Trophoblast cell (in vitro differentiated cells and primary cell): ENCODE results near the gene LCN9.

ENCODE experiments used
- DNase-seq, 2 donors: peaks; one replicate each; pipeline ENCODE4 v3.0.0-alpha.2; 2016
- H2AFZ ChIP-seq: 2 replicates; pipeline ENCODE4 v1.6.1; 2013; ENCODE audit warnings: low read length, moderate library complexity, mild to moderate bottlenecking; ENCODE audit not compliant: insufficient read depth, poor library complexity
- H2AK5ac ChIP-seq: 2 replicates; pipeline ENCODE4 v1.6.1; 2013; ENCODE audit warnings: mild to moderate bottlenecking, low read length
- H2BK120ac ChIP-seq: 2 replicates; pipeline ENCODE4 v1.6.1; 2013; ENCODE audit warnings: low read length, mild to moderate bottlenecking, moderate library complexity; ENCODE audit not compliant: insufficient read depth, poor library complexity
- H2BK12ac ChIP-seq: 2 replicates; pipeline ENCODE4 v1.6.1; 2013; ENCODE audit warnings: mild to moderate bottlenecking, low read length, moderate library complexity
- H2BK5ac ChIP-seq: 2 replicates; pipeline ENCODE4 v1.6.1; 2013; ENCODE audit warnings: low read length, low read depth, moderate library complexity, mild to moderate bottlenecking; ENCODE audit not compliant: poor library complexity
- H3K14ac ChIP-seq: 2 replicates; pipeline ENCODE4 v1.6.1; 2013; ENCODE audit warnings: mild to moderate bottlenecking, low read length
- H3K18ac ChIP-seq: 2 replicates; pipeline ENCODE4 v1.6.1; 2013; ENCODE audit warnings: mild to moderate bottlenecking, low read length
- H3K23ac ChIP-seq: 2 replicates; pipeline ENCODE4 v1.6.1; 2013; ENCODE audit warnings: low read length
- H3K27ac ChIP-seq: 2 replicates; pipeline ENCODE4 v1.5.1; 2013; ENCODE audit warnings: low read depth, mild to moderate bottlenecking, inconsistent platforms, low read length, moderate library complexity
- H3K27me3 ChIP-seq: 2 replicates; pipeline ENCODE4 v1.6.1; 2013; ENCODE audit warnings: inconsistent platforms, mild to moderate bottlenecking, low read length, moderate library complexity; ENCODE audit not compliant: insufficient read depth
- H3K36me3 ChIP-seq, 2 experiments: 1 replicate in 1 of 2; 2 replicates in 1 of 2; pipeline ENCODE4 v1.6.1; 2013; ENCODE audit warnings: low read length in 2 of 2, mild to moderate bottlenecking in 2 of 2, moderate library complexity in 1 of 2; ENCODE audit not compliant: insufficient read depth in 2 of 2, control insufficient read depth in 1 of 2
- H3K4ac ChIP-seq: 2 replicates; pipeline ENCODE4 v1.6.1; 2013; ENCODE audit warnings: low read depth, mild to moderate bottlenecking, low read length, moderate library complexity
- H3K4me1 ChIP-seq, 2 experiments: 1 replicate in 1 of 2; 2 replicates in 1 of 2; pipeline ENCODE4 v1.6.1; 2013; ENCODE audit warnings: low read length in 2 of 2, mild to moderate bottlenecking in 2 of 2, moderate library complexity in 1 of 2; ENCODE audit not compliant: insufficient read depth in 2 of 2, control insufficient read depth in 1 of 2
- H3K4me2 ChIP-seq: 2 replicates; pipeline ENCODE4 v1.6.1; 2013; ENCODE audit warnings: inconsistent platforms, mild to moderate bottlenecking, low read length, moderate library complexity
- H3K4me3 ChIP-seq: 2 replicates; pipeline ENCODE4 v1.5.1; 2013; ENCODE audit warnings: mild to moderate bottlenecking, low read depth, low read length, inconsistent platforms
- H3K79me1 ChIP-seq: one replicate; pipeline ENCODE4 v1.6.1; 2013; ENCODE audit warnings: low read length
- H3K79me2 ChIP-seq: 2 replicates; pipeline ENCODE4 v1.6.1; 2013; ENCODE audit warnings: low read length, mild to moderate bottlenecking; ENCODE audit not compliant: control insufficient read depth, insufficient read depth, poor library complexity
- H3K9ac ChIP-seq: 2 replicates; pipeline ENCODE4 v1.6.1; 2013; ENCODE audit warnings: mild to moderate bottlenecking, low read length
- H3K9me3 ChIP-seq: 2 replicates; pipeline ENCODE4 v1.6.1; 2013; ENCODE audit warnings: low read depth, mild to moderate bottlenecking, control low read depth, inconsistent platforms, low read length; ENCODE audit not compliant: insufficient read depth
- H4K12ac ChIP-seq: 2 replicates; pipeline ENCODE4 v1.6.1; 2013; ENCODE audit warnings: low read depth, mild to moderate bottlenecking, low read length, moderate library complexity
- H4K8ac ChIP-seq: 2 replicates; pipeline ENCODE4 v1.6.1; 2013; ENCODE audit warnings: low read depth, mild to moderate bottlenecking, low read length, moderate library complexity
- H4K91ac ChIP-seq: one replicate; pipeline ENCODE4 v1.6.1; 2013; ENCODE audit warnings: low read depth, mild to moderate bottlenecking, low read length, moderate library complexity
- WGBS: extraction: QIAGEN DNeasy Blood & Tissue Kit; methylation state at CpG from one replicate; pipeline ENCODE4 v1.1.7; 2013; ENCODE audit warnings: missing lambda C conversion rate; ENCODE audit not compliant: insufficient read length, insufficient coverage; ENCODE audit errors: extremely low coverage; 5-methylcytosine and 5-hydroxymethylcytosine counted together

LCN9 gene

DNA sequence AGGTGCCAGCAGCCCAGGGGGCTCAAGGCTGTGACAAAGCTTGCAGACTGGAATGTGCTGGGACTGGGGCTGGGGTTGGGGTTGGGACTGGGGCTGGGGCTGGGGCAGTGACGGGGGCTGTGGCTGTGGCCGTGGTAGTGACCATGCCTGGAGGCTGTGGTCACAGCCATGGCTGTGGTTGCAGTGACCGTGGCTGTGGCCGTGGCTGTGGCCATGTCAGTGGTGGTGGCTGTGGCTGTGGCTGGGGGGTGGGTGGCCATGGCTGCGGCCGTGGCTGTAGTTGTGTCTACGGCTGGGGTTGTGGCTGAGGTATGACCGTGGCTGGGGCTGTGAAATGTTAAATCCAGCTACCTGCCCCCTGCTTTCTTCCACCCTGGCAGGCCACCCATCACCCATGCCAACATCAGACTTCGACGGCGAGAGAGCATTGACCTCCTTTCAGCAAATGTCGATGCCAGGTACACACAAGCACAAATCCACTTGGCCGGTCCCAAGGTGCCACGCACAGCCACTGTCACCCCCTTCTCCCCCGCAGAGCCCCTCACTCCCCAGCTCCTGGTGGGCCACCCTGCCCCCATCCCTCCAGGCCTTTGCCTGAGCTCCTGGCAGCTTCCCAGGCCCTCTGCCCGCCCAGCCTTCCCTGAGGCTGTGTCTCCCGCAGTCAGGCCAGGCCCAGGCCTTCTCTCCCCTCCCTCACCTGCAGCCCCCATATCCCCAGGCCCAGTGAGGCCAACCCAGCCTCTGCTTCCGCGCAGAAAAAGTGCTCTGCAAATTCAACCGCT is 15.3 kb downstream of the LCN9 start:
- Histone ChIP-seq H2BK5ac (no peak overlapping the region), H3K79me2 (no peaks in the 10 kb centered on the region), H4K8ac (no peak overlapping the region), H2BK120ac (no peak overlapping the region), H3K4me1 (no peaks in the 10 kb centered on the region), H3K4me2 (no peak overlapping the region), H3K9me3 (peaks cover 2% of the 10 kb centered on the region), H3K27ac (no peak overlapping the region), H3K18ac (no peak overlapping the region), H3K79me1 (no peaks in the 10 kb centered on the region), H3K23ac (no peak overlapping the region), H4K91ac (no peak overlapping the region), H3K9ac (no peak overlapping the region), H3K36me3 (no peaks in the 10 kb centered on the region), H2AFZ (no peak overlapping the region), H3K4me3 (no peak overlapping the region), H4K12ac (no peak overlapping the region), H3K14ac (no peak overlapping the region), H2AK5ac (no peak overlapping the region), H2BK12ac (no peak overlapping the region), H3K4ac (no peak overlapping the region), H3K27me3 (no peaks in the 10 kb centered on the region)
- DNase-seq, result no peak
- WGBS, result no CpG with 5 or more reads among the region's 20 CpGs

DNA sequence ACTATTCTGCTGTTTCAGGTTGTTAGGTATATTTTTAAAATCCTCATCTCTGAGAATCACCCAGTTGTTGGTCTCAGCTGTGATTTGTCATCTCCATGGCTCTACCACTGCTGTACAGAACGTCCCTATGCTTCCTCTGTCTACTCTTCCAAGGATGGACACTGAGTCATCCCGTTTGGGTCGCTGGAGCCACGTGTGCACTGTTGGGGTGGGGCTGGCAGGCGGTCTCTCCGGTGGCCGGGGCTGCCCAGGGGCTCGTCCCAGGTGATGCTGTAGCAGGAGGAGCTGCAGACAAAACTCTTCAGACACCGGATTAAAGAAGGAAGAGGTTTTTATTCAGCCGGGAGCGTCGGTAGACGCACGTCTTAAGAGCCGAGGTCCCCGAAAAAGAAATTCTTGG is 16.9 kb downstream of the LCN9 start:
- H2BK5ac ChIP-seq, result no peak overlapping the region
- H4K8ac ChIP-seq, result no peak overlapping the region
- H4K91ac ChIP-seq, result no peak overlapping the region
- H3K36me3 ChIP-seq, result no peaks in the 10 kb centered on the region
- peaks cover 2% of the 10 kb centered on the region for H3K9me3 ChIP-seq
- H3K27me3 ChIP-seq, result no peaks in the 10 kb centered on the region
- H3K4ac ChIP-seq, result no peak overlapping the region
- no peak overlapping the region for H3K9ac ChIP-seq
- H3K4me2 ChIP-seq, result no peak overlapping the region
- DNase-seq, result no peak
- H2AK5ac ChIP-seq, result no peak overlapping the region
- no peaks in the 10 kb centered on the region for H3K4me1 ChIP-seq
- H2BK12ac ChIP-seq, result no peak overlapping the region
- no peaks in the 10 kb centered on the region for H3K79me2 ChIP-seq
- H3K27ac ChIP-seq, result no peak overlapping the region
- H3K79me1 ChIP-seq, result no peaks in the 10 kb centered on the region
- H2AFZ ChIP-seq, result no peak overlapping the region
- H3K14ac ChIP-seq, result no peak overlapping the region
- no peak overlapping the region for H3K4me3 ChIP-seq
- no peak overlapping the region for H4K12ac ChIP-seq
- no peak overlapping the region for H3K18ac ChIP-seq
- H3K23ac ChIP-seq, result no peak overlapping the region
- H2BK120ac ChIP-seq, result no peak overlapping the region
- no CpG with 5 or more reads among the region's 16 CpGs for WGBS

DNA sequence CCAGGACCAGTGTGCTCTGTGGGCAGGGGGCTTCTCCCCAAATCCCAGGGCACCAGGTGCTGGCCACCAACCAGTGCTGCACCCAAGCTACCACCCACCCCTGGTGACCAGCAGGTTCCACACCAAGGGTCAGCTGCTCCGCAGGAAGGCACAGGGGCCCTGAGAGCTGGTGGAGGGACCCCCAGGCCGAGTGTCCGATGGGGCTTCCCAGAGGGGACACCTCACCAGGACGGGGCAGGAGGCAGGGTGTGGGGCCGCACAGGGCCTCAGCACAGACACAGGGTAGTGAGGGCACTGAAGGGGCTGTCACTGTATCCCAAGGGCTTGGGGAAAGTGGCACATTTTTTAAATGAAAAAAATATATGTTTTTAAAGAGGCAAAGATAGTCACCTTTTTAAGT is 18.1 kb downstream of the LCN9 start:
- Histone ChIP-seq H3K4me3 (no peak overlapping the region), H3K9me3 (peaks cover 2% of the 10 kb centered on the region), H3K36me3 (no peaks in the 10 kb centered on the region)

DNA sequence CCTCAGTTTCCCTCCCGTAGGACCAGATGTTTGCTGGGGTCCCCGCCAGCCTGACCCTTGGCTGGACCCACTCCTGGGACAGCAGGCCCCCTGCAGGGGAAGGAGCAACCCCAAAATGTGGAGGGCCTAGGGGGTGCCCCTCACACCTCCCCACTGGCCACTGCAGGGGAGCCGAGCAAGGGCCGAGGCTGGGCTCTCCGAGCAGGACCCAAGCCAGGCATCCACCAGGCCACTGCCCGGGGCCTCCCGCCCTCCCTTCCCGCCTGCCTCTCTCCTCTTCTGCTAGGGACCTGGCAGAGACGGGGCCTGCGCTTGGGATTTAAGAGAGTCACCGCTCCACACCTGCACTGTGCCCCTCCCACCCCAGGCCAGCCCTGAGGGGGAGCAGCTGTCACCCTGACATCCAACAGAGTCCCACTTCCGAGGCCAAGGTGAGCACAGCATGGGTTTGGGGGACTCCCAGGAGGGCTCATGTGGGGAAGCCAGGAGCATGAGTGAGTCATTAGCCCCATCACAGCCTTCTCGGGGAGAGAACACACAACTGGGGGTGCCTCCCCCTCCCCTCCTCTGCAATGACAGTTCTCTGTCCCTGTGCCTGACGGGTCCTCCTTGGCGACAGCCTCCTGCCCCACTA is 20.4 kb downstream of the LCN9 start:
- no peak for DNase-seq
- no peak overlapping the region for H3K9ac ChIP-seq
- H3K27me3 ChIP-seq, result no peaks in the 10 kb centered on the region
- no peak overlapping the region for H3K4me3 ChIP-seq
- no peak overlapping the region for H2AK5ac ChIP-seq
- no peaks in the 10 kb centered on the region for H3K36me3 ChIP-seq
- no peak overlapping the region for H2BK120ac ChIP-seq
- no peak overlapping the region for H3K27ac ChIP-seq
- H2AFZ ChIP-seq, result no peak overlapping the region
- H3K23ac ChIP-seq, result no peak overlapping the region
- no peak overlapping the region for H4K12ac ChIP-seq
- H2BK12ac ChIP-seq, result no peak overlapping the region
- H3K4me1 ChIP-seq, result no peaks in the 10 kb centered on the region
- no peak overlapping the region for H3K4ac ChIP-seq
- no peak overlapping the region for H2BK5ac ChIP-seq
- peaks cover 3% of the 10 kb centered on the region for H3K9me3 ChIP-seq
- H3K4me2 ChIP-seq, result no peak overlapping the region
- H3K79me2 ChIP-seq, result no peaks in the 10 kb centered on the region
- H3K79me1 ChIP-seq, result no peaks in the 10 kb centered on the region
- no peak overlapping the region for H3K14ac ChIP-seq
- no CpG with 5 or more reads among the region's 15 CpGs for WGBS
- H4K91ac ChIP-seq, result no peak overlapping the region
- no peak overlapping the region for H3K18ac ChIP-seq
- no peak overlapping the region for H4K8ac ChIP-seq

More for the DNA sequence above, 18.1 kb downstream of the LCN9 start:
- Histone ChIP-seq H2AK5ac (no peak overlapping the region), H3K79me1 (no peaks in the 10 kb centered on the region), H2BK5ac (no peak overlapping the region), H3K79me2 (no peaks in the 10 kb centered on the region), H4K12ac (no peak overlapping the region), H4K91ac (no peak overlapping the region), H2BK120ac (no peak overlapping the region), H3K4me2 (no peak overlapping the region), H2BK12ac (no peak overlapping the region), H3K4me1 (no peaks in the 10 kb centered on the region), H3K18ac (no peak overlapping the region), H4K8ac (no peak overlapping the region), H3K27me3 (no peaks in the 10 kb centered on the region), H3K27ac (no peak overlapping the region), H3K4ac (no peak overlapping the region), H3K9ac (no peak overlapping the region), H3K23ac (no peak overlapping the region), H3K14ac (no peak overlapping the region), H2AFZ (no peak overlapping the region)
- DNase-seq, result no peak
- no CpG with 5 or more reads among the region's 5 CpGs for WGBS
